SU-DHL-6 (cell line): Measurements from ENCODE around the gene RRAGB.

Experiments used
- CTCF ChIP-seq: fragments of 200-600 bp; sonication (generic); IDR thresholded peaks from one replicate; pipeline ENCODE4 v1.5.1; 2017; ENCODE audit warnings: antibody characterized with exemption, mild to moderate bottlenecking, low read length, moderate library complexity; ENCODE audit not compliant: insufficient read depth, poor library complexity, severe bottlenecking
- EZH2phosphoT487 ChIP-seq: fragments of 200-600 bp; sonication (generic), shearing (Covaris generic); conservative IDR thresholded peaks from 2 replicates; pipeline ENCODE4 v1.6.1; 2018; ENCODE audit warnings: mild to moderate bottlenecking, antibody characterized with exemption, low read length, moderate library complexity, mixed read lengths

- TF ChIP-seq CTCF = no peak
- no peak for TF ChIP-seq EZH2phosphoT487
Measured at GRCh38 chrX:55787727-55788126, 70.2 kb downstream of the RRAGB start.
